HEK293T (cell line): ENCODE measurements around the gene PITPNM3.

Experiments
- CTCF ChIA-PET: fragments of 350-600 bp; formaldehyde crosslinking; extraction: SDS; loops from one replicate; lab custom pipeline; 2021; ENCODE audit warnings: antibody characterized with exemption, inconsistent platforms; lab: Yijun Ruan, JAX
- POLR2A ChIA-PET: fragments of 350-600 bp; formaldehyde crosslinking; extraction: SDS; loops from one replicate; lab custom pipeline; 2020; ENCODE audit warnings: antibody characterized with exemption, inconsistent platforms; lab: Yijun Ruan, JAX
- DNase-seq: peaks from one replicate; pipeline ENCODE4 v3.0.0; 2012; ENCODE audit warnings: mixed read lengths; ENCODE audit errors: extremely low spot score
- ARNT ChIP-seq: fragments of 450-650 bp; IDR thresholded peaks from 2 replicates; pipeline ENCODE4 v1.6.1; 2017; ENCODE audit warnings: mild to moderate bottlenecking
- BHLHE40 ChIP-seq: fragments of 450-650 bp; IDR thresholded peaks from 2 replicates; pipeline ENCODE4 v1.6.1; 2016; ENCODE audit warnings: mild to moderate bottlenecking, moderate library complexity, borderline replicate concordance
- CTBP1 ChIP-seq: fragments of 450-650 bp; IDR thresholded peaks from 2 replicates; pipeline ENCODE4 v1.6.1; 2016; ENCODE audit warnings: borderline replicate concordance
- ELF4 ChIP-seq: fragments of 450-650 bp; IDR thresholded peaks from 2 replicates; pipeline ENCODE4 v1.6.1; 2017; ENCODE audit warnings: antibody characterized with exemption
- FOXA1 ChIP-seq: fragments of 450-650 bp; IDR thresholded peaks from 2 replicates; pipeline ENCODE4 v1.6.1; 2016; ENCODE audit warnings: mild to moderate bottlenecking
- FOXK2 ChIP-seq: fragments of 450-650 bp; IDR thresholded peaks from 2 replicates; pipeline ENCODE4 v1.6.1; 2016; ENCODE audit warnings: mild to moderate bottlenecking
- FOXM1 ChIP-seq: fragments of 450-650 bp; IDR thresholded peaks from 2 replicates; pipeline ENCODE4 v1.6.1; 2017; ENCODE audit warnings: mild to moderate bottlenecking, borderline replicate concordance
- HDGF ChIP-seq: fragments of 450-650 bp; IDR thresholded peaks from 2 replicates; pipeline ENCODE4 v1.6.1; 2017; ENCODE audit warnings: antibody characterized with exemption, borderline replicate concordance
- L3MBTL2 ChIP-seq: fragments of 450-650 bp; conservative IDR thresholded peaks from 2 replicates; pipeline ENCODE4 v1.6.1; 2016; ENCODE audit warnings: mild to moderate bottlenecking
- LEF1 ChIP-seq: fragments of 450-650 bp; IDR thresholded peaks from 2 replicates; pipeline ENCODE4 v1.6.1; 2017; ENCODE audit warnings: mild to moderate bottlenecking, borderline replicate concordance
- NFRKB ChIP-seq: fragments of 450-650 bp; IDR thresholded peaks from 2 replicates; pipeline ENCODE4 v1.6.1; 2016; ENCODE audit warnings: mild to moderate bottlenecking, moderate library complexity
- SP1 ChIP-seq: fragments of 450-650 bp; IDR thresholded peaks from 2 replicates; pipeline ENCODE4 v1.6.1; 2017
- SUZ12 ChIP-seq: fragments of 450-650 bp; IDR thresholded peaks from 2 replicates; pipeline ENCODE4 v1.6.1; 2016; ENCODE audit warnings: mild to moderate bottlenecking
- TARDBP ChIP-seq: fragments of 450-650 bp; IDR thresholded peaks from 2 replicates; pipeline ENCODE4 v1.6.1; 2016
- ZNF384 ChIP-seq: fragments of 450-650 bp; IDR thresholded peaks from 2 replicates; pipeline ENCODE4 v1.6.1; 2016
- TF ChIP-seq, protein P1 (sequence below): fragments of 450-650 bp; IDR thresholded peaks from 2 replicates; pipeline ENCODE4 v1.6.1; 2016

The PITPNM3 gene

DNA sequence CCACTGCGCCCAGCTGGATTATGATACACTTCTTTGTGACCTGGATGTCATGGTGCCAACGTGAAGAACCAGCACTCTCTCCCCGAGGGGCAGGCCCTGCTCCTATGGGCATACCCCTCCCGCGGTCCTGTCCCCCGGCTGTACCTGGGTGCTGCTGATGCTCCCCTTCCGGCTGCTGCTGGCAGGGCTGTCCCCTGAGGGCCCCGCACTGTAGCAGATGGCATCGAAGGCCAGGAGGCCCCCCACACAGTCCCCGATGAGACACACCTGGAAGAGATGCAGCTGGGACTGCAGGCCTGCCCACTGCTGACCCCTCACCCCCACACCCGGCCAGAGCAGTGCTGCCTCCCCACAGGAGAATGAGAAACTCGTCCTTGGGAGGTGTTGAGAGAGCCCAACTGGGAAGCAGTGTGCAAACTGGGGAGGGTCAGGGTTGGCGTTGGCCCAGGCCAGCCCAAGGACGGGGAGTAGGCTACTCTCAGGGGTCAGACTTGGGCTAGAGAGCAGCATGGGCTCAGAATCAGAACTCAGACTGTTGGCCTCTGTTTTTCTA is 78.4 kb downstream of the PITPNM3 start:
- ChIA-PET POLR2A (no interaction called here), CTCF (no interaction called here)
- no peak for TF ChIP-seq LEF1
- DNase-seq, result no peak

DNA sequence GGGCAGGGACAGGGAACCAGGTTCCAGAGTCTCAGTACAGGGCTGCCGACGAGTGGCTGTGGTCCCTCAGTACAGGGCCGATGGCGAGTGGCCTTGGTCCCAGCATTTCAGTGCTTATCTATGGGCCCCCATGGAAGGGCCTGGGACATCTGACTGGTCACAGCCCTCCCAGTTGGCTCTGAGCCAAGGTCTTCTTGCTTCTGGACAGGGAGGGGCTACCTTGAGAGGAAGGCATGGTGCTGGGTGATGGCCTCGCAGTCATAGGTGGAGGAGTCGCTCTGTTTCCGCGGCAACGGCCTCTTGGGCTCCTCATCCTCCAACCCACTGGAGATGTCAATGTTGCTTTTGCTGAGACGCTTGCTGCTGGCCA is 79.6 kb downstream of the PITPNM3 start:
- TF ChIP-seq HDGF (no peak), TARDBP (no peak), CTBP1 (no peak), ELF4 (no peak), FOXA1 (no peak)
- POLR2A ChIA-PET, result no interaction called here
- CTCF ChIA-PET, result no interaction called here
- no peak for DNase-seq

DNA sequence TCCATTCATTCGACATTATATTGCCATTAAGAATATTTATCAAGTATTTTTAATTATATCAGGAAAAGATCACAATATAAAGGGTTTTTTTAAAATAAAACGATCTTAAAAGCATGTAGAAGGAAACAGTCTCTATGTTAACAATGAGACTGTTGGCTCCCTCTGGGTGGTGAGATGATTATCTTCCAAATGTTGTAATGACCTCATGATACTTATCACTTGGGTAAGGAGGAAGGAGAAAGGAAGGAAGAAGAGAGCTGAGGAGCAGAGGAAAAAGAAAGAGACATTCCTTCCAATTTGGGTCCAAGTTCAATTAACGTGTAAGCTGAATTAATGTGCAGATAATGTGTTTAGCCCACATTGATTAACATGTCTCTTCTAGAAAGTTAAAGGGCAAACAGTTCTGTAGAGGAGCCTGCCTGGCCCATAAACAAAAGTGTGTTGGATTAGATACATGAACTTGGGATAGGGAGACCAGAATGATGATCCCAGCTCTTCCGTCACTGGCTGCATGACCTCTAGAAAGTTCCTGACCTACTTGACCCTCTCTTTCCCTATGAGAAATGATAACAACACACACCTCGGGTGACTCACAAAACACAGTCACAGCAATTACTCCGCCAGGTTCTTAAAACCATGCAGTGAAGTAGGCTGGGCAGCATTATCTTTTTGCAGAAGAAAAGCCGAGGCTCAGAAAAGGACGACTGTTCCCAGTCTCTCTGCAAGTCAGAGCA is 80.1 kb downstream of the PITPNM3 start:
- TF ChIP-seq ZNF384 (no peak), FOXM1 (no peak), CTBP1 (no peak), LEF1 (no peak), FOXK2 (no peak), BHLHE40 (no peak), SP1 (no peak), SUZ12 (no peak)
- DNase-seq, result no peak
- ChIA-PET POLR2A (no interaction called here), CTCF (interaction anchor here (1.0 kb wide), 1 partner anchor 75 kb away, joined by 3 read pairs; no protein-coding TSS in a partner anchor)

DNA sequence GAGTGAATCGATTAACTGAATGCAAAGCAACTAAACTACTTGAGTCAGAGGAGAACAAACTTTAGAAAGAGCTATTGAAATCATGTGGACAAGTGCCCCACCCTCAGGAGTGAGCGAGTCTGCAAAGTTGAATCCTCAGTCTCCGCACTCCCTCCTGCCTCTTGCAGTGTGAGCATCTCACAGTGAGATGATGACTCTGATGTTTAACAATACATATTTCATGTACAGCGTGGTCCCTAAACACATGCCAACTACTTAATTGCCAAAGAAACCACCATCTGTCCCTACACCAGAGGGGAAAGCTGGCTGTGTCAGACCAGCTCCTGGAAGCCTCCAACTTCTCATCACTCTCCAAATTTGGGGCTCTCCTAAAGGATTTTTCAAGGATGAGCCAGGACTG is 80.9 kb downstream of the PITPNM3 start:
- DNase-seq, result no peak
- ChIA-PET CTCF (interaction anchor here (1.0 kb wide), 1 partner anchor 76 kb away, joined by 3 read pairs; no protein-coding TSS in a partner anchor), POLR2A (no interaction called here)
- TF ChIP-seq SUZ12 (no peak), TARDBP (no peak), HDGF (no peak), SP1 (no peak), FOXM1 (no peak), BHLHE40 (no peak), L3MBTL2 (no peak), ZNF384 (no peak), FOXK2 (no peak), ELF4 (no peak), ARNT (no peak), LEF1 (no peak), NFRKB (no peak), CTBP1 (no peak), FOXA1 (no peak)
- TF ChIP-seq, protein P1, sequence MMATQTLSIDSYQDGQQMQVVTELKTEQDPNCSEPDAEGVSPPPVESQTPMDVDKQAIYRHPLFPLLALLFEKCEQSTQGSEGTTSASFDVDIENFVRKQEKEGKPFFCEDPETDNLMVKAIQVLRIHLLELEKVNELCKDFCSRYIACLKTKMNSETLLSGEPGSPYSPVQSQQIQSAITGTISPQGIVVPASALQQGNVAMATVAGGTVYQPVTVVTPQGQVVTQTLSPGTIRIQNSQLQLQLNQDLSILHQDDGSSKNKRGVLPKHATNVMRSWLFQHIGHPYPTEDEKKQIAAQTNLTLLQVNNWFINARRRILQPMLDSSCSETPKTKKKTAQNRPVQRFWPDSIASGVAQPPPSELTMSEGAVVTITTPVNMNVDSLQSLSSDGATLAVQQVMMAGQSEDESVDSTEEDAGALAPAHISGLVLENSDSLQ, result no peak

DNA sequence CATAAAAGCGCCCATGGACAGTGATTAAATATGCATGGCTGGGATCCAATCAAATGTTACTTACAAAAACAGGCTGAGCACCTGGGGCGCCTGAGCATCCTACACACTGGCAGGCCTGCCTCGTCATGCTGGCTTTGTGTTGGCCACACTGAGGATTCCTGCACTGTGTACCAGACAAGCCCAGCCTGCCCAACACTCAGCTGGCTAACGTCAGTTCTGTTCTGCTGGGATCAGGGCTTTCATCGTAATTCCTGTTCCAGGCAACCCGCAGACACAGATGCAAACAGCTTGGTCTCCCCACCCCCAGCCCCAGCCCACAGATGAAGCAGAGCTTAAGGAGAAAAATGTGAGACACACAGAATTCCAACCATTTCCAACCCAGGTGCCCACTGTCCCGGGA is 81.4 kb downstream of the PITPNM3 start:
- ChIA-PET CTCF (no interaction called here), POLR2A (no interaction called here)
- TF ChIP-seq FOXA1, result no peak
- no peak for TF ChIP-seq BHLHE40
- TF ChIP-seq NFRKB, result no peak
- TF ChIP-seq LEF1, result no peak
- no peak for TF ChIP-seq CTBP1
- TF ChIP-seq HDGF, result no peak
- no peak for TF ChIP-seq SUZ12
- no peak for TF ChIP-seq FOXM1
- TF ChIP-seq L3MBTL2, result no peak
- no peak for TF ChIP-seq ZNF384
- TF ChIP-seq TARDBP, result no peak
- no peak for TF ChIP-seq ARNT
- TF ChIP-seq ELF4, result no peak
- TF ChIP-seq FOXK2, result no peak
- no peak for TF ChIP-seq SP1
- TF ChIP-seq, protein P1, result no peak
- no peak for DNase-seq

DNA sequence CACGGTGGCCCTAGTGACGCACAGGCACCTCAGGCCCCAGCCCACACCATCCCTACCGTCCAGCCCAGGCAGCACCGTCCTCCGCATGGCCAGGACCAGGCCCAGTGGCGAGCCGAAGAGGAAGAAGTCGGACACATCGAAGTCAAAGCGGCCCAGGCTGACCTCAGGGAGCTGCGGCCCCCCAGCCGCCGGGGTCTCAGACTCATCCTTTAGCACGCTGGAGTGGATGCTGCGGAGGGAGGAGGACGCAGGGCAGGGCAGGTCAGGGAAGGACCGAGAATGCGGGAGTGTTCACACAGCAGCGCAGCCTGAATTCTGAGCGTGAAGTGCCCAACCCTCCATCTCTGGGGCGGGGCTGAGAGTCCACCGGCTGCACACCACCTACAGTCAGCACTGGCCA is 82.0 kb downstream of the PITPNM3 start:
- ChIA-PET CTCF (no interaction called here), POLR2A (no interaction called here)
- no peak for TF ChIP-seq FOXM1
- TF ChIP-seq L3MBTL2, result no peak
- no peak for TF ChIP-seq SP1
- no peak for TF ChIP-seq BHLHE40
- no peak for TF ChIP-seq SUZ12
- TF ChIP-seq ZNF384, result no peak
- no peak for TF ChIP-seq FOXA1
- TF ChIP-seq FOXK2, result no peak
- no peak for TF ChIP-seq LEF1
- TF ChIP-seq ELF4, result no peak
- no peak for TF ChIP-seq CTBP1
- no peak for TF ChIP-seq HDGF
- no peak for TF ChIP-seq NFRKB
- DNase-seq, result no peak
